Inferior parietal cortex (tissue), 1 donor: ENCODE results near the gene DIP2B.
"Not testable (repeated sequence)": the region's sequence is repeated elsewhere in the genome, so short reads cannot be mapped to it uniquely, and the experiment has no call there.

Experiments used
- DNase-seq: peaks from one replicate; pipeline ENCODE4 v3.0.0-alpha.2; 2016; ENCODE audit errors: extremely low spot score

The DIP2B gene

DNA sequence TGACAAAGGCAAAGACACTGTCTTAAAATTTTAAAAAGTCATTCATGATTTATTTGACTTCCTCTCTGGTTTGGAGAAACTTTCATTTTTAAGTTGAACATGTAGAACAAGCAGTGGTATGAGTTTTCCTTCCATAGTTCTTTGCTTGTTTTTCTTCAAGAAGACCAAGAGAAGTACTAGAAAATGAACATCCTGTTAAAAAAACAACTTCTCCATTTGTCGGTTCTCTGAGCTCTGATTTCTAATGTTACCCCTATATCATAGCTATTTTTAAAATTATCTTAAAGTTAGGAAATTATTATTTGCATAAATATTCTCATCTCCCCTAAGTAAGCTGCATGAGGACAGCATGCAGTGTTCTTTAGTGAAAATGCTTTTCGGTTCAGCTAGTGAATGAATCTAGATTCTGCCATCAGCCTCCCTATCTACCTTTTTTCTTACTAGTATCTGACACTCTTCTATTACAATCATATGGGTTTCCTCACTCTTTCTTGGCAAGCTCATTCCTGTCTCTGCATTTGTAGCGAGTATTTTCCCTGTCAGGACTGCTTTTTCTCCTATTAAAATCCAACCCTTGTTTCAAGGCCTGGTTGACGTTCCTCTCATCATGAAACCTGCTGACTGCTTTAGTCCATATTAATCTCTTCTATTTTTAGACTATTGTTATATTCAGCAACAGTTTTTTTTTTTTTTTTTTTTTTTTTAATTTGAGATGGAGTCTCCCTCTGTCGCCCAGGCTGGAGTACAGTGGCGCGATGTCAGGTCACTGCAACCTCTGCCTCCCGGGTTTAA is 15.8 kb downstream of the DIP2B start:
- DNase-seq: no peak

DNA sequence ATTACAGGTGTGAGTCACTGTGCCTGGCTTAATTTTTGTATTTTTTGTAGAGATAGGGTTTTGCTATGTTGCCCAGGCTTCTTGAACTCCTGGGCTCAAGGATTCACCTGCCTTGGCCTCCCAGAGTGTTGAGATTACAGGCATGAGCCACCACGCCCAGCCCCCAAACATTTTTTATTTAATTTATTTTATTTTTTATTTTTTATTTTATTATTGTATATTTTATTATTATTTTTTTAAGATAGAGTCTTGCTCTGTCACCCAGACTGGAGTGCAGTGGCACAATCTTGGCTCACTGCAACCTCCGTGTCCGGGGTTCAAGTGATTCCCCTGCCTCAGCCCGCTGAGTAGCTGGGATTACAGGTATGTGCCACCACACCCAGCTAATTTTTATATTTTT is 17.0 kb downstream of the DIP2B start:
- not testable (repeated sequence) for DNase-seq

DNA sequence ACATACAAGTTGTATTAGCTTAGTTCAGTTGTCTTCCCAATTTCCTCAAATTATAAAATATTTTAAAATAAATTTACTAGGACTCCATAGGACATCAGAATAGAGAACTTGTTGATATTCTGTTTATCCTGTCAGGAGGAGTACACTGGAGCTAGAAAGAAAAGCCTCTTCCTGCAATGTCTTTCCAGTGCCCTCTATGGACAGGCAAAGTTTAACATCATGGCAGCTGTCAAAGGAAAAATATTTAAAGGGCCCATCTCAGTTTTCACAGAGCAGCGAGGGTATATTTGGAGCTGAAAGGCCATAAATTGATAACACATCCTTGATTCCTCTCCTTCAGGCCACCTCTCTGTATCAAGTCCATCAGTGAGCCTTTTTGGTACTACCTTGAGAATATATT is 19.0 kb downstream of the DIP2B start:
- DNase-seq: no peak

GRCh38 chr12:50524621-50525020 is 19.8 kb downstream of the DIP2B start:
- DNase-seq: no peak

GRCh38 chr12:50525422-50525821 is 20.6 kb downstream of the DIP2B start:
- no peak for DNase-seq

DNA sequence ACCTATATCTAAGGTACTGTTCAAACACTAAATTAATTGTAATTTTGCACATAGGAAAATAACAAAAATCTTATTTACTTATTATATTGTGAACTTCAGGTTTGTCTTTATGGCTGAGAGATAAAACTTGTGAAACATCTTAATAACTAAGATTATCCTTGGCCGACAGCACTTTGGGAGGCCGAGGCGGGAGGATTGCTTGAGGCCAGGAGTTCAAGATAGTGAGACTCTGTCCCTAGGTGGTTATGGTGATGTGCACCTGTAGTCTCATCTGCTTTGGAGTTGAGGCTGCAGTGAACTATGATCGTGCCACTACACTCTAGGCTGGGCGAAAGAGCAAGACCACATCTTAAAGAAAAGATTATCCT is 22.6 kb downstream of the DIP2B start:
- no peak for DNase-seq

GRCh38 chr12:50528800-50529199 is 24.0 kb downstream of the DIP2B start:
- DNase-seq: no peak

DNA sequence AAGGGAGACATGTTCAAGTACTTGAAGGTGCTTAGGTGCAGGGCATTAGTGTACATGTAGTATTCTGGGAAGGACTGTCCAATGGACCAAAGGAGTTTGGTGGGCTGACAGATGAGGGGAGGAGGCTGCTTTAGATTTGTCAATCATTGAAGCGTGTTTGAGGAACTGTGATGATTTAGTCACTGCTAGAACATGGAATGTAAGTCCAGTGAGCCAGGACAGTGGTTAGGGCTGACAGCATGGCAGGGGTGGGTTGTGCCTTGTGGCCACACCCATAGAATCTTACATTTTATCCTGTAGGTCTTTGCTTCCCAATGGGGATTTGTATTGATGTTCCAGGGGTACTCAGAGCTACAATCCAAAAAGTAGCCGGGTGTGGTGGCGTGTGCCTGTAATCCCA is 24.6 kb downstream of the DIP2B start:
- DNase-seq: no peak

GRCh38 chr12:50530532-50530931 is 25.7 kb downstream of the DIP2B start:
- no peak for DNase-seq

DNA sequence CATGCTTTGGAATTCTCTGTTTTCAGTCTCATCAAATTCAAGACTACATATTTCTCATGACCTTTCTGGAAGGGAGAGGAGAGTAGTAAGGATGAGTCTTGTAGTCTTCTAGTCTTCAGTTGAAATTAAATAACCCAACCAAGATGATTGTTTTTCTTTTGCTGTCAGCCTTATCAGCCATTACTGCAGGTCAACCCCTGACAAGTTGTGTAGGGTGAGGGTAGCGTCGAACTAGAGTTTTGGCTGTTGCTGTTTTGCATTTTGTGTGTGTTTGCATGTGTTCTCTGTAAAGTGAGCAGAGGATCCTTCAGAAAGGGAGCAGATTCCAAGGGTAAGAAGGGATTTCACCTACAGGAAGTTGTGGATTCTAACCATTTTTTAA is 28.4 kb downstream of the DIP2B start:
- no peak for DNase-seq

GRCh38 chr12:50533971-50534370 is 29.2 kb downstream of the DIP2B start:
- DNase-seq: no peak

- no peak for DNase-seq
These were observed 32.2 kb downstream of the DIP2B start for GRCh38 chr12:50536831-50537537.

GRCh38 chr12:50537538-50537919 is 32.7 kb downstream of the DIP2B start:
- DNase-seq: no peak

DNA sequence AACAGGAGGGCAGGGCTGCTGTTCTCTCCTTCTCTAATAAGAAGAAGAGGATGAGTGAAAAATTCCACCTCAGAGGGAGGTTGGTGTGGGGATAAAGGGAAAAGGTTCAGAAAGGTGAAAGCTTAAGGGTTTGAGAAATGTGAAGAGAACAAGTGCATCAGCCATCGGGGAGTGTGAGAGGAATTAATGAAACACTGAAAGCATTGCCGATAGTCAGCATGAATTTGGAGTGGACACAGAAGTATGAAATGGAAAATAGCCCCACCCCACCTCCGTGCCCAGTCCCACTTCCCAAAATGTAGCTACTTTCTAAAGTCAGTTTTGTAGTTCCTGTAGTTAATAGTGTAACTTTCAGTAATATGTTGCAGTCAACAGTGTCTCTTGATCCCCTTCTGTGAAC is 33.4 kb downstream of the DIP2B start:
- no peak for DNase-seq

DNA sequence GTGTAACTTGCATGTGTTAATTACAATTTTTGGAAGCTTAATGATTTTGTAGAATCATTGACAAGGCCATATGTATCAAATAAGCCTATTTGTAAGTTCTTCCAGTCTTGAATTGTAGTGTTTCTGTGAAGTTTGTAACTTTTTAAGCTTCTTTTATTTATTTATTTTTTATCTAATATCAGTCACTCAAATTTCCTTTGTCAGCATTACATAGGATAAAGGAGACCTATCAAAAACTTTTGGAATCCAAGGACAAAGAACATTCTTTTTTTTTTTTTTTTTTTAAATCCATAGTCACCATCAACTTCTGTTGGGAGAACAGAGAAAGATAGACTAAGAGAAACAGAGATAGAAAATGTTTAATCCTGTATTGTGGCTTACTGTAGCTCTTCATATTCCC is 36.4 kb downstream of the DIP2B start:
- DNase-seq: no peak

- DNase-seq: no peak
These were observed 37.7 kb downstream of the DIP2B start for GRCh38 chr12:50542448-50542847.

- DNase-seq: not testable (repeated sequence)
These were observed 38.4 kb downstream of the DIP2B start for GRCh38 chr12:50543188-50543587.

- DNase-seq: no peak
These were observed 40.4 kb downstream of the DIP2B start for GRCh38 chr12:50545213-50545612.

DNA sequence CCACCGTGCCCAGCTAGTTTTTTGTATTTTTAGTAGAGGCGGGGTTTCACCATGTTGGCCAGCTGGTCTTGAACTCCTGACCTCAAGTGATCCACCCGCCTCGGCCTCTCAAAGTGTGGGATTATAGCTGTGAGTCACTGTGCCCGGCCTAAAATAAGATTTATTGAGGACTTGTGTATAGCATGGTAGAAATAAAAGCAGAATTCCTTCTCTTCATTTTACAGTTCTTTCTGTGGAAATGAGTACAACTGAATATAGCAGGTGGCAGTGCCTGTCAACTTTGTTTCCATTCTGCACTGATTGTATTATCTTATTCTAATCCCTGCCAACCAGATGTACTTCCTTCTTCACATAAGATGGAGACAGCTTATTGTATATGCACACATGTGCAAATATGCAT is 41.0 kb downstream of the DIP2B start:
- DNase-seq: no peak

- no peak for DNase-seq
These were observed 41.9 kb downstream of the DIP2B start for GRCh38 chr12:50546441-50547318.

GRCh38 chr12:50547742-50548141 is 43.0 kb downstream of the DIP2B start:
- no peak for DNase-seq

- no peak for DNase-seq
These were observed 45.1 kb downstream of the DIP2B start for GRCh38 chr12:50549885-50550284.
